ENCODE data around the gene ZCCHC4.

Gene ZCCHC4

DNA sequence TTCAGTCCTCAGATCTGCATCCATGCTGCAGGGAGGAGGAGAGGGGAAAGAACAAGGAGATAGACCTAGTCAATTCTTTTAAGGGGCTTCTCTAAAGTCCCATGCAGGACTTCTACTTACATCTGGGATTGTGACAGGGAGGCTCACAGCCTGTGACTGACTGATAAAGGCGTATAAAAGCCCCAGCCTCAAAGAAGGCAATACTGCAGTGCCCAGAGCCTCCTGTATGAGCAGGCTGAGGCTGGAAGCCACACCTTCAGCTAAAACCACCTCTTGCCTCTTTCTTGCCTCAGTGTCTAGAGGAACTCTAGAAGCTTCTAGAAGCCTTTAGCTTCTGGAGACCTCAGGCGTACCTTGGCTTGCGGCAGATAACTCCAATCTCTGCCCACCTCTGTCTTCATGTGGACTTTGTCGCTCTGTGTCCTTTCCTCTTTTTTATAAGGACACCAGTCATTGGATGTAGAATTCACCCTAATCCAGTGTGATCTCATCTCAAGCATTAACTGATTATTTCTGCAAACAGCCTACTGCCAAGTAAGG is 6.0 kb upstream of the ZCCHC4 start:
- no peak overlapping the region for H3K14ac ChIP-seq (ENCODE audit: low read length in 2 of 2)
- no peaks in the 10 kb centered on the region for H3K9me3 ChIP-seq (ENCODE audit: control insufficient read depth, low read length)
- no peak overlapping the region for H2AK5ac ChIP-seq (ENCODE audit: low read length, severe bottlenecking)
- no peak overlapping the region for H3K4ac ChIP-seq (ENCODE audit: low read depth in 1 of 2, low read length in 2 of 2)
- no peak overlapping the region for H2BK120ac ChIP-seq (ENCODE audit: low read depth, low read length)
- no peak overlapping the region for H3K23ac ChIP-seq (ENCODE audit: low read length in 2 of 2)
- no peak for DNase-seq
- no peak overlapping the region for H4K8ac ChIP-seq (ENCODE audit: low read length)
- no peak overlapping the region for H3K9ac ChIP-seq (ENCODE audit: low read length)
- 74% methylated on average over 4 of the region's 4 CpGs for WGBS
- no peak overlapping the region for H3K4me3 ChIP-seq (ENCODE audit: insufficient read depth in 1 of 2, low read depth in 1 of 2, low read length in 2 of 2)
- H2BK12ac ChIP-seq (ENCODE audit: low read length in 2 of 2): no peak overlapping the region
- no peak overlapping the region for H3K4me2 ChIP-seq (ENCODE audit: low read length, poor library complexity, severe bottlenecking)
- no peak overlapping the region for H2BK15ac ChIP-seq (ENCODE audit: low read depth, poor library complexity, severe bottlenecking)
- no peak overlapping the region for H2AFZ ChIP-seq (ENCODE audit: low read depth, low read length)
- H3K36me3 ChIP-seq (ENCODE audit: control insufficient read depth in 1 of 2, insufficient read depth in 2 of 2, low read depth in 1 of 2, low read length in 2 of 2): no peaks in the 10 kb centered on the region
- no peak overlapping the region for H4K91ac ChIP-seq (ENCODE audit: low read length)
- H3K27ac ChIP-seq (ENCODE audit: low read length, poor library complexity, severe bottlenecking): no peak overlapping the region
- H3K18ac ChIP-seq (ENCODE audit: low read depth in 1 of 2, low read length in 2 of 2): no peak overlapping the region
- H3K27me3 ChIP-seq (ENCODE audit: control insufficient read depth in 1 of 2, insufficient read depth in 1 of 2, low read length in 2 of 2): no peaks in the 10 kb centered on the region
- H3K4me1 ChIP-seq (ENCODE audit: control insufficient read depth, insufficient read depth, low read depth, low read length): peaks cover 4% of the 10 kb centered on the region
- H2BK5ac ChIP-seq (ENCODE audit: low read depth, low read length, poor library complexity, severe bottlenecking): no peak overlapping the region
- H3K79me1 ChIP-seq (replicated peaks; ENCODE audit: low read length, poor library complexity, severe bottlenecking): no peaks in the 10 kb centered on the region

DNA sequence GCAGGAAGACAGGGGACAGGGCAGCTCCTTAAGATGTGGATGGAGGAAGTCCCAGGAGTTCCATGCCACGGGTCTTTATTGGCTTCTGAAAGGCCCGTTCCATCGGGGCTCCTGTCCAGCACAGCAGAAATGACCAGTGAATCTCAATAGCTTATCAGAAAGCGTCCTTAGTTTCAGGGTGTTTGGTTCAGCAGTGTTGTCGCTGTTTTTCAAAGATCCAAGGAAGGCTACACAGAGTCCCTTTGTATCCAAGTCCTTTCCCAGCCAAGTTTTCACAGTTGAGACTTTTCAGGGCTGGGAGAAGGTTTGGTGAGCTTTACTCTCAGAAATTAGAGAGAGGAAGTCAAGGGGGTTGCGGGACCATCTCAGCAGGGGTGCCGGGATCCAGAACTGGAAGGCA is 5.0 kb upstream of the ZCCHC4 start:
- Histone ChIP-seq H2BK12ac (ENCODE audit: low read length in 2 of 2) (no peak overlapping the region), H3K36me3 (ENCODE audit: control insufficient read depth in 1 of 2, insufficient read depth in 2 of 2, low read depth in 1 of 2, low read length in 2 of 2) (no peaks in the 10 kb centered on the region), H2AFZ (ENCODE audit: low read depth, low read length) (no peak overlapping the region), H2AK5ac (ENCODE audit: low read length, severe bottlenecking) (no peak overlapping the region), H3K9ac (ENCODE audit: low read length) (no peak overlapping the region), H3K4me2 (ENCODE audit: low read length, poor library complexity, severe bottlenecking) (no peak overlapping the region), H2BK120ac (ENCODE audit: low read depth, low read length) (no peak overlapping the region), H3K9me3 (ENCODE audit: control insufficient read depth, low read length) (no peaks in the 10 kb centered on the region), H3K14ac (ENCODE audit: low read length in 2 of 2) (no peak overlapping the region), H4K8ac (ENCODE audit: low read length) (no peak overlapping the region), H4K91ac (ENCODE audit: low read length) (no peak overlapping the region), H2BK5ac (ENCODE audit: low read depth, low read length, poor library complexity, severe bottlenecking) (no peak overlapping the region), H3K27ac (ENCODE audit: low read length, poor library complexity, severe bottlenecking) (no peak overlapping the region), H3K23ac (ENCODE audit: low read length in 2 of 2) (no peak overlapping the region), H3K4ac (ENCODE audit: low read depth in 1 of 2, low read length in 2 of 2) (no peak overlapping the region), H3K4me1 (ENCODE audit: control insufficient read depth, insufficient read depth, low read depth, low read length) (peaks cover 4% of the 10 kb centered on the region), H3K18ac (ENCODE audit: low read depth in 1 of 2, low read length in 2 of 2) (no peak overlapping the region), H2BK15ac (ENCODE audit: low read depth, poor library complexity, severe bottlenecking) (no peak overlapping the region), H3K79me1 (replicated peaks; ENCODE audit: low read length, poor library complexity, severe bottlenecking) (no peaks in the 10 kb centered on the region), H3K27me3 (ENCODE audit: control insufficient read depth in 1 of 2, insufficient read depth in 1 of 2, low read length in 2 of 2) (no peaks in the 10 kb centered on the region), H3K4me3 (ENCODE audit: insufficient read depth in 1 of 2, low read depth in 1 of 2, low read length in 2 of 2) (no peak overlapping the region)
- WGBS: 93% methylated on average over 7 of the region's 7 CpGs
- DNase-seq: no peak

DNA sequence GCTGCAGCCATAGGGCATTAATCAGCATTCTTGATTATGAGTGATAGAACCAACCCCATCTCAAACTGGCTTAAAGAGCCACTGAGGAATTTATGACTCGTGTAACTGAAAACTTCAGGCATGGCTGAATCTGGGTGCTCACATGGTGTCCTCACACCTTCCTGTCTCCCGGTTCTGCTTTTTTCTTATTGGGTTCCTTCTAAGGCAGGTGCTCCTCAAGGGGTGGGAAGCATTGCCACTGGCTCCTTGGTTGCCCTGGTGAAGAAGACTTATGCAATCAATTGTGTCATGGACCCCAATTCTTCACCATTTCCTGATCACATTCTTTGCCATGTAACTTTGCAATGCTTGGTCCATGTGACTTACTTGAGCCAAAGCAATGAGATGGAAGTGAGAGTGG is 4.3 kb upstream of the ZCCHC4 start:
- H4K91ac ChIP-seq (ENCODE audit: low read length): no peak overlapping the region
- 91% methylated on average over 2 of the region's 2 CpGs for WGBS
- H2BK5ac ChIP-seq (ENCODE audit: low read depth, low read length, poor library complexity, severe bottlenecking): no peak overlapping the region

DNA sequence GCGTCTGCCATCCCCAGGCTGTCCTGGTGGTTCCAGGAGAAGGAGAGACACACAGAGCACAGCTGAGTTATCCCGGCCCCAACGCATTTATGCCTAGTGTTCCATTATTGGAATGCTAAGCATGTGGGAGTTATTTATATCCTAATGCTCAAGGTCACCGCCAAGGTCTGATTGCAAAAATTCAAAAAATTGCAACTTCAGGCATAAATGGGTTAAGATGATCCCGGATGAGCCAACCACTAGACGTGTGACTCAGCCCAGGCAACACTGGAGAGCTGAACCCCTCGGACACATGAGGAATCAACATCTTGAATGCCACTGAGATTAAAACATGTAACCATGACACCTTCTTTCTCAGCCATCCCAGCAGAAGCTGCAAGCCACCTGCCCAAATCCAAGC is 3.8 kb upstream of the ZCCHC4 start:
- no peak overlapping the region for H3K4ac ChIP-seq (ENCODE audit: low read depth in 1 of 2, low read length in 2 of 2)
- peak overlapping the region; percentile 16 for H3K9ac ChIP-seq (ENCODE audit: low read length)
- no peak overlapping the region for H2BK15ac ChIP-seq (ENCODE audit: low read depth, poor library complexity, severe bottlenecking)
- H2BK12ac ChIP-seq (ENCODE audit: low read length in 2 of 2): no peak overlapping the region
- H3K4me2 ChIP-seq (ENCODE audit: low read length, poor library complexity, severe bottlenecking): no peak overlapping the region
- H3K36me3 ChIP-seq (ENCODE audit: control insufficient read depth in 1 of 2, insufficient read depth in 2 of 2, low read depth in 1 of 2, low read length in 2 of 2): no peaks in the 10 kb centered on the region
- no peak overlapping the region for H2BK120ac ChIP-seq (ENCODE audit: low read depth, low read length)
- H3K14ac ChIP-seq (ENCODE audit: low read length in 2 of 2): no peak overlapping the region
- DNase-seq: peak; percentile 58
- no peak overlapping the region for H4K8ac ChIP-seq (ENCODE audit: low read length)
- H3K79me1 ChIP-seq (replicated peaks; ENCODE audit: low read length, poor library complexity, severe bottlenecking): peaks cover 6% of the 10 kb centered on the region
- 32% methylated on average over 7 of the region's 7 CpGs for WGBS
- no peak overlapping the region for H3K23ac ChIP-seq (ENCODE audit: low read length in 2 of 2)
- H3K4me1 ChIP-seq (ENCODE audit: control insufficient read depth, insufficient read depth, low read depth, low read length): peaks cover 8% of the 10 kb centered on the region
- H3K27me3 ChIP-seq (ENCODE audit: control insufficient read depth in 1 of 2, insufficient read depth in 1 of 2, low read length in 2 of 2): no peaks in the 10 kb centered on the region
- no peak overlapping the region for H3K27ac ChIP-seq (ENCODE audit: low read length, poor library complexity, severe bottlenecking)
- peak overlapping the region in 1 of 2 experiments; percentile 66 for H3K18ac ChIP-seq (ENCODE audit: low read depth in 1 of 2, low read length in 2 of 2)
- no peaks in the 10 kb centered on the region for H3K9me3 ChIP-seq (ENCODE audit: control insufficient read depth, low read length)
- no peak overlapping the region for H4K91ac ChIP-seq (ENCODE audit: low read length)
- peak overlapping the region; percentile 41 for H2AK5ac ChIP-seq (ENCODE audit: low read length, severe bottlenecking)
- H2BK5ac ChIP-seq (ENCODE audit: low read depth, low read length, poor library complexity, severe bottlenecking): no peak overlapping the region
- no peak overlapping the region for H2AFZ ChIP-seq (ENCODE audit: low read depth, low read length)
- H3K4me3 ChIP-seq (ENCODE audit: insufficient read depth in 1 of 2, low read depth in 1 of 2, low read length in 2 of 2): peak overlapping the region in 1 of 2 experiments; percentile 24

More for the DNA sequence above, 4.3 kb upstream of the ZCCHC4 start:
- H3K36me3 ChIP-seq (ENCODE audit: control insufficient read depth in 1 of 2, insufficient read depth in 2 of 2, low read depth in 1 of 2, low read length in 2 of 2): no peaks in the 10 kb centered on the region
- H3K9ac ChIP-seq (ENCODE audit: low read length): no peak overlapping the region
- H2BK120ac ChIP-seq (ENCODE audit: low read depth, low read length): no peak overlapping the region
- no peak for DNase-seq
- H3K9me3 ChIP-seq (ENCODE audit: control insufficient read depth, low read length): no peaks in the 10 kb centered on the region
- H4K8ac ChIP-seq (ENCODE audit: low read length): no peak overlapping the region
- H3K4ac ChIP-seq (ENCODE audit: low read depth in 1 of 2, low read length in 2 of 2): no peak overlapping the region
- no peak overlapping the region for H3K4me3 ChIP-seq (ENCODE audit: insufficient read depth in 1 of 2, low read depth in 1 of 2, low read length in 2 of 2)
- H3K18ac ChIP-seq (ENCODE audit: low read depth in 1 of 2, low read length in 2 of 2): peak overlapping the region in 1 of 2 experiments; percentile 19
- no peaks in the 10 kb centered on the region for H3K27me3 ChIP-seq (ENCODE audit: control insufficient read depth in 1 of 2, insufficient read depth in 1 of 2, low read length in 2 of 2)
- no peak overlapping the region for H3K27ac ChIP-seq (ENCODE audit: low read length, poor library complexity, severe bottlenecking)
- no peak overlapping the region for H2BK12ac ChIP-seq (ENCODE audit: low read length in 2 of 2)
- H3K4me2 ChIP-seq (ENCODE audit: low read length, poor library complexity, severe bottlenecking): no peak overlapping the region
- no peak overlapping the region for H2AFZ ChIP-seq (ENCODE audit: low read depth, low read length)
- peaks cover 4% of the 10 kb centered on the region for H3K4me1 ChIP-seq (ENCODE audit: control insufficient read depth, insufficient read depth, low read depth, low read length)
- no peak overlapping the region for H3K23ac ChIP-seq (ENCODE audit: low read length in 2 of 2)
- H2AK5ac ChIP-seq (ENCODE audit: low read length, severe bottlenecking): no peak overlapping the region
- no peak overlapping the region for H2BK15ac ChIP-seq (ENCODE audit: low read depth, poor library complexity, severe bottlenecking)
- H3K14ac ChIP-seq (ENCODE audit: low read length in 2 of 2): no peak overlapping the region
- H3K79me1 ChIP-seq (replicated peaks; ENCODE audit: low read length, poor library complexity, severe bottlenecking): peaks cover 3% of the 10 kb centered on the region
